ENCODE measurements around the gene TMOD2. TPM values are rescaled to one million over a fixed set of nuclear protein-coding genes. Genes with fewer than 3 reads are reported as not detected.

The TMOD2 gene
- total RNA-seq, 6 experiments from 2014 or later, result 1.1 to 2.5 (median 1.3) TPM

- intact Hi-C loops (cut with DNase I), result no loop called here
- no peak for ATAC-seq
These were observed 52.6 kb downstream of the TMOD2 start for GRCh38 chr15:51803965-51804364.

GRCh38 chr15:51806123-51806522 lies 54.7 kb downstream of the TMOD2 start:
- H3K4me3 ChIP-seq, result no peak overlapping the region
- no peaks in the 10 kb centered on the region for H3K9me3 ChIP-seq
- intact Hi-C loops (cut with DNase I), result no loop called here
- TF ChIP-seq POLR2A (IDR thresholded peaks at IDR 0.05) (no peak), CTCF (IDR thresholded peaks at IDR 0.05) (no peak)
- DNase-seq (no peak), ATAC-seq (peak in 2 of 4 donors; percentile 48 to 59)
- no peaks in the 10 kb centered on the region for H3K36me3 ChIP-seq
- no peaks in the 10 kb centered on the region for H3K27me3 ChIP-seq
- H3K4me1 ChIP-seq, result no peaks in the 10 kb centered on the region
- no peak overlapping the region for H3K27ac ChIP-seq
- WGBS (ENCODE audit: insufficient coverage, low coverage, low lambda C conversion rate, missing lambda C conversion rate), result 73% methylated on average over 2 of the region's 2 CpGs

More at GRCh38 chr15:51803965-51804364, 52.6 kb downstream of the TMOD2 start:
- Histone ChIP-seq H3K4me3 (no peak overlapping the region), H3K27ac (no peak overlapping the region), H3K9me3 (no peaks in the 10 kb centered on the region), H3K4me1 (no peaks in the 10 kb centered on the region), H3K36me3 (no peaks in the 10 kb centered on the region), H3K27me3 (no peaks in the 10 kb centered on the region)
- TF ChIP-seq POLR2A (IDR thresholded peaks at IDR 0.05), result no peak
- TF ChIP-seq CTCF (IDR thresholded peaks at IDR 0.05), result no peak
- no peak for DNase-seq
- WGBS (ENCODE audit: insufficient coverage, low coverage, low lambda C conversion rate, missing lambda C conversion rate), result 72% methylated on average over 2 of the region's 2 CpGs

- no peaks in the 10 kb centered on the region for H3K9me3 ChIP-seq
- H3K4me1 ChIP-seq, result no peaks in the 10 kb centered on the region
- no peak for ATAC-seq
- no peaks in the 10 kb centered on the region for H3K36me3 ChIP-seq
- H3K27me3 ChIP-seq, result no peaks in the 10 kb centered on the region
- no peak overlapping the region for H3K4me3 ChIP-seq
- H3K27ac ChIP-seq, result no peak overlapping the region
- no peak for TF ChIP-seq CTCF (IDR thresholded peaks at IDR 0.05)
- intact Hi-C loops (cut with DNase I), result no loop called here
- DNase-seq, result no peak
- 50% methylated on average over 1 of the region's 1 CpG for WGBS (ENCODE audit: insufficient coverage, low coverage, low lambda C conversion rate, missing lambda C conversion rate)
These were observed 58.1 kb downstream of the TMOD2 start for GRCh38 chr15:51809457-51809856.

GRCh38 chr15:51812598-51812997 lies 61.2 kb downstream of the TMOD2 start:
- Histone ChIP-seq H3K27me3 (no peaks in the 10 kb centered on the region), H3K36me3 (no peaks in the 10 kb centered on the region), H3K27ac (no peak overlapping the region), H3K4me1 (peaks cover 0 to 22% (median 5%) of the 10 kb centered on the region in 4 donors), H3K9me3 (no peaks in the 10 kb centered on the region), H3K4me3 (no peak overlapping the region)
- 69% methylated on average over 2 of the region's 2 CpGs for WGBS (ENCODE audit: insufficient coverage, low coverage, low lambda C conversion rate, missing lambda C conversion rate)
- TF ChIP-seq CTCF (IDR thresholded peaks at IDR 0.05) (no peak), POLR2A (IDR thresholded peaks at IDR 0.05) (no peak)
- intact Hi-C loops (cut with DNase I), result no loop called here
- DNase-seq (no peak), ATAC-seq (no peak)

GRCh38 chr15:51814606-51815005 lies 63.2 kb downstream of the TMOD2 start:
- Histone ChIP-seq H3K4me1 (peaks cover 0 to 22% (median 5%) of the 10 kb centered on the region in 4 donors), H3K27me3 (no peaks in the 10 kb centered on the region), H3K27ac (no peak overlapping the region), H3K36me3 (no peaks in the 10 kb centered on the region), H3K4me3 (no peak overlapping the region), H3K9me3 (peaks cover 0 to 2% (median 0%) of the 10 kb centered on the region in 4 donors)
- DNase-seq, result no peak
- no peak for TF ChIP-seq POLR2A (IDR thresholded peaks at IDR 0.05)
- no peak for TF ChIP-seq CTCF (IDR thresholded peaks at IDR 0.05)
- WGBS (ENCODE audit: insufficient coverage, low coverage, low lambda C conversion rate, missing lambda C conversion rate), result 91% methylated on average over 3 of the region's 3 CpGs
- no peak for ATAC-seq
- intact Hi-C loops (cut with DNase I), result no loop called here
